IPS-15b (cell line): ENCODE results near the gene CPS1.

Source experiments
- H3K27me3 ChIP-seq: one replicate; pipeline ENCODE4 v1.6.1; 2013; ENCODE audit warnings: low read length; ENCODE audit not compliant: control insufficient read depth, insufficient read depth
- H3K36me3 ChIP-seq: one replicate; pipeline ENCODE4 v1.6.1; 2013; ENCODE audit warnings: low read length; ENCODE audit not compliant: control insufficient read depth, insufficient read depth
- H3K4me1 ChIP-seq: one replicate; pipeline ENCODE4 v1.6.1; 2013; ENCODE audit warnings: mild to moderate bottlenecking, low read length; ENCODE audit not compliant: control insufficient read depth, insufficient read depth
- H3K4me3 ChIP-seq: one replicate; pipeline ENCODE4 v1.5.1; 2013; ENCODE audit warnings: low read depth, low read length
- H3K9ac ChIP-seq: one replicate; pipeline ENCODE4 v1.6.1; 2013; ENCODE audit warnings: low read depth, mild to moderate bottlenecking, low read length
- H3K9me3 ChIP-seq: one replicate; pipeline ENCODE4 v1.6.1; 2013; ENCODE audit warnings: mild to moderate bottlenecking, low read length; ENCODE audit not compliant: control insufficient read depth, insufficient read depth

Gene CPS1

DNA sequence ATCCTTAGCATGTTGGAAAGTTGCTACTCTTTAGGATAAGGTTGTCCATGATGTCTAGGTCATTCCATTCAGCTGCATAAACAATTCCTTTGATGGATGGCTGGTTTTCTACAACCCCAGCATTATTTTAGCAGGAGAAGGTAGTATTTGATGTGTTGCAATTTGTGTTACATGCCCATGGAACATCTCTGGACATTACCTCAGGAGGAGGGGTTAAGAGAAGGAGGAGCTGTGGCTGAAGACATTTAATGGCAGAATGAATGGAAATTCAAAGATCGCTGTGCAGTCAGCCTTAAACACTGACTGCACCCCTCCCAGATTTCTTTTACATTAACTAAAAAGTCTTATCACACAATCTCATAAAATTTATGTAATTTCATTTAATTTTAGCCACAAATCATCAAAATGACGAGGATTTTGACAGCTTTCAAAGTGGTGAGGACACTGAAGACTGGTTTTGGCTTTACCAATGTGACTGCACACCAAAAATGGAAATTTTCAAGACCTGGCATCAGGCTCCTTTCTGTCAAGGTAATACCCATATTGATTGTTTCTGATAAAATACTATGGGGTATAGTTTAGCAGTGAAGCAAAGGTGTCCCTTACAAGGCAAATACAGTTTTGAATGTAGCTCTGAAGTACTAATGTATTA is at the start of gene CPS1:
CPS1 (plus strand) TSS at position 271 of the 652 bp plus-strand sequence; CDS start at position 406, 135 bp downstream.
- Histone ChIP-seq H3K9me3 (no peaks in the 10 kb centered on the region), H3K4me3 (no peak within 1 kb of the TSS), H3K27me3 (no peaks in the 10 kb centered on the region), H3K9ac (no peak within 1 kb of the TSS), H3K4me1 (peaks cover 14% of the 10 kb centered on the region), H3K36me3 (no peaks in the 10 kb centered on the region)

DNA sequence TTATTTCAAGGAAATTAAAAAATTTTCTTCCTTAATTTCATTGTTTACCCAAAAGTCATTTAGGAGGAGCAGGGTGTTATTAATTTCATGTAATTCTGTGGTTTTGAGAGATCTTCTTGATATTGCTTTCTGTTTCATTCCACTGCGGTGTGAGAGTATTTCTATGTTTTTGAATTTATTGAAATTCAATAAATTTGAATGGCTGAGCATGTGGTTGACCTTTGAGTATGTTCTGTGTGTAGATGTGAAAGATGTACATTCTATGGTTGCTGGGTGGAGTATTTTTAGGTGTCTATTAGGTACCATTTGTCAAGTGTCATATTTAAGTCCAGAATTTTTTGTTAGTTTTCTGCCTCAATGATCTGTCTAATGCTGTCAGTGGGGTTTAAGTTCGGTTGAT is 40.5 kb upstream of the CPS1 start:
- Histone ChIP-seq H3K4me1 (no peaks in the 10 kb centered on the region), H3K9me3 (no peaks in the 10 kb centered on the region), H3K27me3 (no peaks in the 10 kb centered on the region), H3K4me3 (no peak overlapping the region), H3K36me3 (no peaks in the 10 kb centered on the region), H3K9ac (no peak overlapping the region)

DNA sequence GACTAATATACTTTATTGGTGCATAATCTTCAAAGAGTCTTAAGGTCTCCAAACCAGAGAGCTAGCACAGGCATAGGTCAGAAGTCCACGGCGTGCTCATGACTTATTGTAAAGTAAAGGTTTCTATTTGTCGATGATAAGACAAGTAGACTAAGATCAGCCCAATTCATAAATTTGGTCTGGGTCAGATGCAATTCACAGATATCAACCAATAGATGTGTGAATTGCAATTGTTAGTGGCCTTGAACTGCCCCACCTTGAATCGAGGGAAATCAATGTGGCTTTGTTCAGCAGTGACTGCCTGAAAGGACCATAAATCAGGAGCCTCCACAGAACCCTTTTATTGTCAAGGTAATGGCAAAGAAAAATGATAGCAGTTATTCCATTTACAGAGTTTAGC is 39.1 kb upstream of the CPS1 start:
- Histone ChIP-seq H3K4me1 (no peaks in the 10 kb centered on the region), H3K36me3 (no peaks in the 10 kb centered on the region), H3K4me3 (no peak overlapping the region), H3K27me3 (no peaks in the 10 kb centered on the region), H3K9me3 (no peaks in the 10 kb centered on the region), H3K9ac (no peak overlapping the region)

DNA sequence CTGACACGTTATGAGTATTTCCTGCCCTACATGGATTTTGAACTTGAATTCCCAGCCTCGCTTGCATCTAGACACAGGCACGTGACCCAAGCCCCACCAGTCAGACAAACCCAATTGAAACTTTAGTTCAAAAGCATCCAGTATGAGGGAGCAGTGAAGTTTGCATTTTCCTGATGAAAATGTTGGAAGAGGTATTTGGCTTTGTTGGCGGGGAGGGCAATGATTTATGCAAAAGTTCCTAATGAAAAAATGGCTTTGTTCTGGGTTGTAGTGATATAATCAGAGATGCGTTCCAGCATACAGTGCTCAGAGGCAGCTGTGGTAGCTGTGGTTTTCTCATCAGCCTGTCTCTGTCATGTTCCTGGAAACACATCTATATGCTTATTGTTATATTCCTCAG is 36.8 kb upstream of the CPS1 start:
- no peaks in the 10 kb centered on the region for H3K36me3 ChIP-seq
- no peaks in the 10 kb centered on the region for H3K4me1 ChIP-seq
- H3K9me3 ChIP-seq, result no peaks in the 10 kb centered on the region
- no peak overlapping the region for H3K9ac ChIP-seq
- no peaks in the 10 kb centered on the region for H3K27me3 ChIP-seq
- H3K4me3 ChIP-seq, result no peak overlapping the region

DNA sequence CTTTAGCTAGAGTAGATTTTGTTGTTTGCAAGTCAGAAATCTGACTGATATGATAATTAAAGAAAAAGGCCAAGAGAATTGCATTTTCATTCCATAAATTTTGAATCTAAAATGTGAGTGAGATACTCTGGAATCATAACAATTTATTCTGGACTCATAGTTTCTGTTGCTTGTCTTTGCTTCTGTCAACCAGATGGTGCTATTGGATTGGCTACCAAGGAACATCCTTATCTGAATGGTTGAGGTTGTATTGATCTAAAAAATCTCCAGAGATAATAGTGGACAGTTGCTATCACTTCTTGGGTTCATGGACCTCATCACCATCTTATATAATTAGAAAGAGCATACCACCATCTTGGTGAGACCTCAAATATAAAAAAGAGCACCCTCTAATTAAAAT is 34.0 kb upstream of the CPS1 start:
- Histone ChIP-seq H3K27me3 (no peaks in the 10 kb centered on the region), H3K4me3 (no peak overlapping the region), H3K36me3 (no peaks in the 10 kb centered on the region)

DNA sequence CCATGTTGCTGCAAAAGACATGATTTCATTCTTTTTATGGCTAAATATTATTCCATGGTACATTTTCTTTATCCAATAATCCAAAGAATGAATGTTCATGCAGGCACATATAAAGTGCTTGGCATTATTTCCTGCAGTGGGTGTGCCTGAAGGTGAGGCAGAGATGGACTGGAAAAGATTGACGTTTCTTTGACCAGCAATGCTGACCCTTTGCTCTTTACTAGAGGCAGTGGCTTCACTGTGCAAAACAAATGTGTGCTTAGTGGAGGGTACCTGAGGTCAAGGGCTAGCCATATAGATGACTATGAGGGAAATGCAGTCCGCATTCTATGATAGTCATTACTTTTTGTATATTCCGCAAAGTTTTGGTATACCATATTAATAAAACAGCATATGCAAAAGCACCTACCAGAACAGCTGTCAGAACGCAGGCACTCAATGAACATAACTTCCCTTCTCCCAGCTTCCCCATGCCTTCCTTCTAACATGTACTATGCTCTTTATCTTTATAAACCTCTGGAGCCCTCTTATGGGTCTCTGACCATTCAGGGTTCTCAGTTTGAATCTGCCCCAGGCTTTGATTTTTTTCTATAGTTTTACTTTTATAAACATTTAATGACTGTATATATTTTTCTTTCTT is 32.6 kb upstream of the CPS1 start:
- Histone ChIP-seq H3K4me3 (no peak overlapping the region), H3K9me3 (no peaks in the 10 kb centered on the region), H3K36me3 (no peaks in the 10 kb centered on the region), H3K9ac (no peak overlapping the region), H3K27me3 (no peaks in the 10 kb centered on the region), H3K4me1 (no peaks in the 10 kb centered on the region)

More for the DNA sequence above, 34.0 kb upstream of the CPS1 start:
- Histone ChIP-seq H3K4me1 (no peaks in the 10 kb centered on the region), H3K9me3 (no peaks in the 10 kb centered on the region), H3K9ac (no peak overlapping the region)

DNA sequence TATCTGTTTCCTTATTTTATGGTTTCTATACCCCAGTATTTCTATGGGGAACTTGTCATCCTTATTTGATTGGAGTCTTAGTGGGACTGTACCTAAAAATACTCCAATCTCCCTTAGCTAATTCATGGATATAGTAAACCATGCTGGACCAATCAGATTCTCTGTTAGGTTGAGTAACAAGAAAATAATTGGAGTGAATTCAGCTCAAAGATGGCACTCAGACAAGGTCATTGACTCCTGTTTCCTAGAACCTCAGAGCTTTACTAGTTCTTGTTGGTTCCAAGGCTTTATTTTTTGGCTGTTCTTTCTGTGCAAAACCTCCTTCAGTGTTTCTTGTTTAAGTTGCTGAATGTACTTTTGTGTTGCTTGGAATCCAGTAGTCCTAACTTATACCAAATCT is 31.9 kb upstream of the CPS1 start:
- Histone ChIP-seq H3K27me3 (no peaks in the 10 kb centered on the region), H3K9ac (no peak overlapping the region), H3K36me3 (no peaks in the 10 kb centered on the region), H3K4me1 (no peaks in the 10 kb centered on the region), H3K4me3 (no peak overlapping the region), H3K9me3 (no peaks in the 10 kb centered on the region)

DNA sequence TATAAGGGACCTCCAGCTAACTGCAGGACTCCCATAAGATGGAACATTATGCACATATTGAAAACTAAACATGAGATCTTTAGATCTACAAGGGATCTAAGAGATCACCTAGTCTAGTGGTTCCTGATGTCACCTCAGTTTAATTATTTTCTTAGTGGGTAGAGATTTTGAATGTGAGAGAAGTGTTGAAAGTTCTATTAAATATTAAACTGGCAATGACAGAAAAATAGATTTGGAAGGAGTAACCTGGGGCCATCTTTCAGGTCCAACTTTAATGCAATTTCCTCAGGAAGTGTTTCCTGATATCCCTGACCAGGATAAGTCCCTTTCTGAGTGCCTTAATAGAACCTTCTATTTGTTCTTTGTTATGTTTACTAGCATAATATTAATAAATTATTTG is 29.1 kb upstream of the CPS1 start:
- H3K9ac ChIP-seq, result no peak overlapping the region

DNA sequence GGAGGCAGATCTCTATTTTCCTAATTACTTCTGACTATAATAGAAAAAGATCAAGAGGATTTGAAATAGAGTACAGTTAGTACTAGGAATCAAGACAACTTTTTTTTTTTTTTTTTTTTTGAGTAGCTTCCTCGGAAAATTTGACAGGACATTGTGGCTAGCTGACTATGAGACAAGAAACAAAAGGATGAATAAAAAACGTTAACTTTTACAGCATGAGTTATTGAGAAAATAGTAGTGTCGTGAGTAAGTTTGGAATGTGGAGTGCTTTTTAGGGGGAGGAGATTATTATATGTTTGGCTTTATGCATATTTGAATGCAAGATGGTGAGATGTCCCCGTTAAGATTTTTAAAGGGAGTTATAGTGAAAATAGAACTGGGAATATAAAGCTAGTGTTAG is 27.7 kb upstream of the CPS1 start:
- Histone ChIP-seq H3K9me3 (no peaks in the 10 kb centered on the region), H3K4me3 (no peak overlapping the region), H3K4me1 (no peaks in the 10 kb centered on the region), H3K36me3 (no peaks in the 10 kb centered on the region), H3K9ac (no peak overlapping the region), H3K27me3 (no peaks in the 10 kb centered on the region)

More for the DNA sequence above, 29.1 kb upstream of the CPS1 start:
- no peaks in the 10 kb centered on the region for H3K4me1 ChIP-seq
- H3K36me3 ChIP-seq, result no peaks in the 10 kb centered on the region
- H3K4me3 ChIP-seq, result no peak overlapping the region
- H3K9me3 ChIP-seq, result no peaks in the 10 kb centered on the region
- no peaks in the 10 kb centered on the region for H3K27me3 ChIP-seq

DNA sequence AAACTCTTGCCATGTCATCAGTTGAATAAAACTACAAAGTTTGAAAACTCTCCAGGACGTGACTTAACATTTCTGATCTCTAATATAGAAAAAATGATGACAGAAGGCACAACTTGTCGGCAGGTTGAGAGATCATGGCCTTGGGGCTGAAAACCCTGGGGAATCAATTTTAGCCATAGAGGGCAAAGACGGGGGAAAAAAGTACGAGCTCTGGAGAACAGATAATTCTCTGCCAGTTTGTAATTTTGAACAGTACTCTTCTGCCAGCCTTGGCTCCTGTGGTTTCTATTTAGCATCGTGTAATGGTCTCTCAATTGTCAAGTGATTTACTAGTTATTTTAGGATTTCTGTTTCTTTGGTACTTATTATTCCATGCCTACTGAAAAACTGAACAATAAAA is 25.3 kb upstream of the CPS1 start:
- no peak overlapping the region for H3K9ac ChIP-seq
- H3K4me3 ChIP-seq, result no peak overlapping the region
- H3K27me3 ChIP-seq, result no peaks in the 10 kb centered on the region
- no peaks in the 10 kb centered on the region for H3K36me3 ChIP-seq
- H3K4me1 ChIP-seq, result peaks cover 6% of the 10 kb centered on the region
- no peaks in the 10 kb centered on the region for H3K9me3 ChIP-seq

DNA sequence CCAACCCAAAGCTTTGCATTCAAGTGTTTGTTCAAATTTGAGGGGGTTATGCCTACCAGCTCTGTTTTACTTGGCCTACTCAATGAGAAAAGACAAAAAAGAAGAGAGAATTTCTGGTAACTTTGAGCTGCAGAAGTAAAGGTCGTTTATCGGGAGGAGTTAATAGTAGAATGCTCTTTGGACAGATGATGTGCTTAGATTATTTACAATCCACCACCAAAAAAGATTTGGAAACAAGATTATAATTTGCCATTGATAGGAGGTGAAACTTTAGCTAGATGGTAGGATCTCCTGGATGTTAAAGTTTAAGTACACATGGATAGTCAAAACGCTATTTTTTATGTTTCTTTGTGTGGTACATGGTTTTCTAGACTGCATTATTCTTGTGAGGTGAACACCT is 24.9 kb upstream of the CPS1 start:
- Histone ChIP-seq H3K9ac (no peak overlapping the region), H3K27me3 (no peaks in the 10 kb centered on the region), H3K36me3 (no peaks in the 10 kb centered on the region), H3K4me3 (no peak overlapping the region), H3K9me3 (no peaks in the 10 kb centered on the region), H3K4me1 (peaks cover 6% of the 10 kb centered on the region)

DNA sequence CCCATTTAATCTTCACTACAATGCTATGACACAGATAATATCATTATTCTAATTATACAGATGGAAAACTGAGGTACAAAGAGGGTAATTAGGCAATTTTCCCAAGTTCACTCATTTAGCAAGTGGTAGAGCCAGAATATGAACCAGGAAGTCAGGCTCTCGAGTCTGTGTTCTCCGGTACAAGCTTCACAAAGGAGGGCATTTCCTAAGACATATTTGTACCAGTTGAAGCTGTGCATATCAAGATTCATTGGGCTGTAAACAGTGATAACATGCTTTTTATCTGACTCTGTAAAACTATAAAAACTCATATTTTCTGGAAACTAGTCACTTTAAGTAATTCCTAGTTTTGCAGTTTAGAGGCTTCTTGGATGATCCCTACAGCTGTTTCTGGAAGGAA is 23.0 kb upstream of the CPS1 start:
- Histone ChIP-seq H3K4me3 (no peak overlapping the region), H3K9ac (no peak overlapping the region), H3K36me3 (no peaks in the 10 kb centered on the region), H3K27me3 (no peaks in the 10 kb centered on the region), H3K4me1 (peaks cover 6% of the 10 kb centered on the region), H3K9me3 (no peaks in the 10 kb centered on the region)
